PC-9 (cell line): ENCODE measurements around the gene SORBS2. TPM values are rescaled to one million over a fixed set of nuclear protein-coding genes. Genes with fewer than 3 reads are reported as not detected.

ENCODE experiments used
- BruUV-seq: library from RNA; stranded (reverse); fragments of 400-500 nt; replicated peaks from 2 replicates; lab custom pipeline; 2021; lab: Mats Ljungman, UMichigan
- CTCF ChIA-PET: fragments of 300-600 bp; sonication (Branson Sonifier 250); formaldehyde crosslinking; loops from one replicate; lab custom pipeline; 2022; ENCODE audit warnings: antibody characterized with exemption; lab: Charles Lee
- POLR2A ChIA-PET: fragments of 300-600 bp; sonication (Branson Sonifier 250); formaldehyde crosslinking; loops from one replicate; lab custom pipeline; 2022; ENCODE audit warnings: antibody characterized with exemption; ENCODE audit not compliant: unreplicated experiment; lab: Charles Lee
- DNase-seq, 2 experiments: peaks; one replicate each; pipeline versions ENCODE4 v3.0.0 to v3.0.0-alpha.2; 2015 to 2022; ENCODE audit warnings: mixed read lengths in 1 of 2
- H2AFZ ChIP-seq: fragments of 200-600 bp; sonication (generic); 2 replicates; pipeline ENCODE4 v1.8.1; 2017; ENCODE audit warnings: antibody characterized with exemption
- H3F3A ChIP-seq: fragments of 200-600 bp; sonication (generic); 2 replicates; pipeline ENCODE4 v1.8.1; 2017; ENCODE audit warnings: antibody characterized with exemption, mild to moderate bottlenecking, low read depth; ENCODE audit not compliant: insufficient read depth
- H3K27ac ChIP-seq: fragments of 200-600 bp; sonication (generic); 2 replicates; pipeline ENCODE4 v1.6.1; 2016; ENCODE audit warnings: mixed run types
- H3K27me3 ChIP-seq: fragments of 200-600 bp; sonication (generic); 2 replicates; pipeline ENCODE4 v1.6.1; 2016; ENCODE audit warnings: low read depth, mixed run types; ENCODE audit not compliant: insufficient read depth
- H3K36me3 ChIP-seq: fragments of 200-600 bp; sonication (generic); 2 replicates; pipeline ENCODE4 v1.6.1; 2016; ENCODE audit warnings: low read depth, mixed run types
- H3K4me1 ChIP-seq: fragments of 200-600 bp; sonication (generic); replicated peaks from 2 replicates; pipeline ENCODE4 v1.6.1; 2016; ENCODE audit warnings: mixed run types; ENCODE audit not compliant: insufficient read depth
- H3K4me2 ChIP-seq: fragments of 200-600 bp; sonication (generic); 2 replicates; pipeline ENCODE4 v1.6.1; 2017; ENCODE audit warnings: mixed run types
- H3K4me3 ChIP-seq: fragments of 200-600 bp; sonication (generic); 2 replicates; pipeline ENCODE4 v1.6.1; 2016; ENCODE audit warnings: mixed run types
- H3K79me2 ChIP-seq: fragments of 200-600 bp; sonication (generic); 2 replicates; pipeline ENCODE4 v1.6.1; 2017; ENCODE audit warnings: low read depth, mixed run types
- H3K9me2 ChIP-seq: fragments of 200-600 bp; sonication (generic); 2 replicates; pipeline ENCODE4 v1.8.1; 2017; ENCODE audit warnings: mild to moderate bottlenecking; ENCODE audit not compliant: insufficient read depth
- H3K9me3 ChIP-seq: fragments of 200-600 bp; sonication (generic); 2 replicates; pipeline ENCODE4 v1.8.1; 2016; ENCODE audit warnings: low read depth; ENCODE audit not compliant: insufficient read depth
- H4K20me1 ChIP-seq: fragments of 200-600 bp; sonication (generic); 2 replicates; pipeline ENCODE4 v1.8.1; 2017; ENCODE audit not compliant: insufficient read depth
- EZH2 ChIP-seq: fragments of 200-600 bp; sonication (generic); IDR thresholded peaks from 2 replicates; pipeline ENCODE4 v1.8.0; 2017; ENCODE audit warnings: antibody characterized with exemption, low read depth
- intact Hi-C: fragments of 100-400 bp; cut with micrococcal nuclease; formaldehyde crosslinking; loops from one replicate; pipeline ENCODE4 v1.10.0; 2022; ENCODE audit not compliant: unreplicated experiment
- total RNA-seq: library from RNA; stranded (reverse); gene quantifications from 2 replicates; pipeline ENCODE4 v1.2.3, GENCODE V29; 2021
- TF ChIP-seq, protein P1 (sequence below): fragments of 200-600 bp; sonication (generic); conservative IDR thresholded peaks from 2 replicates; pipeline ENCODE4 v1.6.1; 2017; ENCODE audit warnings: mixed run types, antibody characterized with exemption, mild to moderate bottlenecking, moderate library complexity

SORBS2 gene
- total RNA-seq, 1 experiment from 2014 or later = 16.4 TPM

DNA sequence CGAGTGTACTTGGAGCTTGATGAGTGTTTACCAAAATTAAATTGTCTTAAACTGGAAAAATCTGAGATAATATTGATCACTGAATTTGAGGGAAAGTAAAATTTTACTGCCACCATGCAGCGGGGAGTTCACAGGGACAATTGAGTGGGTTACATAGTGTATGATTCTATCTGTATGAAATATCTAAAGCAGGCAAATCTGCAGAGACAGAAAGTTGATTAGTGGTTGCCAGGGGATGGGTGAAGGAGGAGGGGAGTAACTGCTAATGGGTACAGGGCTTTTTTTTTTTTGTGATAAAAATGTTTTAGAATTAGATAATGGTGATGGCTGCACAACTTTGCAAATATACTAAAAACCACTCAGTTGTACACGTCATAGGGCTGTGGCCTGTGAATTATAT is 241.3 kb downstream of the SORBS2 start:
- no TSS peak for BruUV-seq
- peaks cover 19% of the 10 kb centered on the region for H3K4me1 ChIP-seq
- H3K27me3 ChIP-seq = no peaks in the 10 kb centered on the region
- no peaks in the 10 kb centered on the region for H3F3A ChIP-seq
- no peak overlapping the region for H2AFZ ChIP-seq
- no peaks in the 10 kb centered on the region for H3K9me2 ChIP-seq
- H3K9me3 ChIP-seq = no peaks in the 10 kb centered on the region
- intact Hi-C loops = no loop called here
- POLR2A ChIA-PET = interaction anchor here (0.6 kb wide), 1 partner anchor 13 kb away, joined by 3 read pairs; no protein-coding TSS in a partner anchor
- DNase-seq = no peak
- TF ChIP-seq, protein P1, sequence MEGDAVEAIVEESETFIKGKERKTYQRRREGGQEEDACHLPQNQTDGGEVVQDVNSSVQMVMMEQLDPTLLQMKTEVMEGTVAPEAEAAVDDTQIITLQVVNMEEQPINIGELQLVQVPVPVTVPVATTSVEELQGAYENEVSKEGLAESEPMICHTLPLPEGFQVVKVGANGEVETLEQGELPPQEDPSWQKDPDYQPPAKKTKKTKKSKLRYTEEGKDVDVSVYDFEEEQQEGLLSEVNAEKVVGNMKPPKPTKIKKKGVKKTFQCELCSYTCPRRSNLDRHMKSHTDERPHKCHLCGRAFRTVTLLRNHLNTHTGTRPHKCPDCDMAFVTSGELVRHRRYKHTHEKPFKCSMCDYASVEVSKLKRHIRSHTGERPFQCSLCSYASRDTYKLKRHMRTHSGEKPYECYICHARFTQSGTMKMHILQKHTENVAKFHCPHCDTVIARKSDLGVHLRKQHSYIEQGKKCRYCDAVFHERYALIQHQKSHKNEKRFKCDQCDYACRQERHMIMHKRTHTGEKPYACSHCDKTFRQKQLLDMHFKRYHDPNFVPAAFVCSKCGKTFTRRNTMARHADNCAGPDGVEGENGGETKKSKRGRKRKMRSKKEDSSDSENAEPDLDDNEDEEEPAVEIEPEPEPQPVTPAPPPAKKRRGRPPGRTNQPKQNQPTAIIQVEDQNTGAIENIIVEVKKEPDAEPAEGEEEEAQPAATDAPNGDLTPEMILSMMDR = no peak
- TF ChIP-seq EZH2 = no peak
- CTCF ChIA-PET = no interaction called here
- H3K4me3 ChIP-seq = no peak overlapping the region
- H3K79me2 ChIP-seq = no peaks in the 10 kb centered on the region
- H3K27ac ChIP-seq = no peak overlapping the region
- no peaks in the 10 kb centered on the region for H4K20me1 ChIP-seq
- H3K36me3 ChIP-seq = no peaks in the 10 kb centered on the region
- no peak overlapping the region for H3K4me2 ChIP-seq

DNA sequence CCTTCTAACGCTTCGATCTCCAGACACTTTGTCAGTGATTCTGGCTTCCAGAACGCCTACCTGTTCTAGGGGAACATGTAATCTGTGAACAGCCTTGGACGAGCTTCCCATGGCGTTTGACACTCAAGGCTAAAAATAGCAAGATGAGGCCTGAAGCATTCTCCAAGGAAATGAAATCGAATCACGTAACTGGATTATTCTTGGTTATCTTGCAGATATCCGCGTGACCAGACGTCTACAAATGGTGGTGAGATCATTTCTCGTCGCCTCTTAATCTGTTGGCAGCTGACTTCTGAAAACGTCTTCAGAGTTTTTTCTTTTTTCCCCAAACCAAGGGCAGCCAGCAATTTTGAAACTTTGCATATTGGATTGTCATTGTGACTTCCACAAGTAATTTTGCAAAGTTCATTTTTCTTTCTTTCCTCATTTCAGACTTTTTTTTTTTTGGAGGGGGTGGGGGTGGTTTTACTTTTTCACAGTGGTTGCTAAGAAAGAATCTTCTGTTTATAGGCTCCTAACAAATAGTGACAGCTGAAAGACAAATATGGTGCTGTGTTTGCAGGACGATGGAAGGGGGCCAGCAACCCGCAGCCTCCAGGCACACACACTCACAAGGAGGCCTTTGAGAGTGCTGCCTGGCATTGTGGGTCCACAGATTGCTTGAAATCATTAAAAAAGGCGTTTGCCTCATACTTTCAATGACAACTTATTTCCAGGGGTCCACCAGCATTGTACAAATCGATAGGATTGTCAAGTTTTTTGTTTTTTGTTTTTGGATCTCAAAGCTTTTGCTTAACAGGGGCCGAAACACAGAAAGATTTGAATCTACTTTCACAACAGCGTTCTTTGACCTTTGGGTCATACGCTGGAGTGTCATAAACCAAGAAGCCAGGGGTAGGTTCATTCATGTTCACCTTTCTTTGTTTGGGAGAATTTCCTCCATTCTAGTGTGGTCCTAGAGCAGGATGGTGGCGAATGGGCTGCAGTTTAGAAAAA is 244.3 kb downstream of the SORBS2 start:
- no peaks in the 10 kb centered on the region for H3F3A ChIP-seq
- CTCF ChIA-PET = no interaction called here
- no peaks in the 10 kb centered on the region for H3K27me3 ChIP-seq
- no TSS peak for BruUV-seq
- H3K27ac ChIP-seq = no peak overlapping the region
- no peaks in the 10 kb centered on the region for H3K36me3 ChIP-seq
- no peaks in the 10 kb centered on the region for H4K20me1 ChIP-seq
- TF ChIP-seq EZH2 = no peak
- TF ChIP-seq, protein P1 = no peak
- no peak overlapping the region for H3K4me2 ChIP-seq
- H3K4me1 ChIP-seq = no peaks in the 10 kb centered on the region
- H3K79me2 ChIP-seq = no peaks in the 10 kb centered on the region
- intact Hi-C loops = no loop called here
- POLR2A ChIA-PET = no interaction called here
- no peak overlapping the region for H3K4me3 ChIP-seq
- DNase-seq = no peak
- H3K9me2 ChIP-seq = no peaks in the 10 kb centered on the region
- H3K9me3 ChIP-seq = no peaks in the 10 kb centered on the region
- no peak overlapping the region for H2AFZ ChIP-seq

DNA sequence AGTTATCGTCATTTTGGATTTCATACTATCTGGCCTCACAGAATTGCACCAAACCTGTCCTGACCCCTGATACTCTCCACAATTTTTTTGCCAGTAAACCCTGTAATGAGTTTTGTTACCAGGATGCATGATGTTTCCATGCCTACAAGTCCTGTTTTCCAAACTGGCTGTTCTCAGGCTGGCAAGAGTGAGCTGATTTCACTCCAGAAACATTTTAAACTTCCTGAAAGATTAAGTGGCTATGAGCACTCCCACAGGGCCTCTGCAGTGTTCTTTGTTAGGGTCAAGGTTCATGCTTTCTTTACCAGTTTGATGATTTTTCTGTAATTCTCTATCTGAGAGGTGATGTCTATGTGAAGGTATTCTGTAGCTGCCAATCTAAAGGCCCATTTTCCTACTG is 245.0 kb downstream of the SORBS2 start:
- no peaks in the 10 kb centered on the region for H3F3A ChIP-seq
- no peaks in the 10 kb centered on the region for H3K4me1 ChIP-seq
- H2AFZ ChIP-seq = 0 out of 2 replicates have a peak overlapping the region, but pooled peaks have one; percentile 11
- no peak overlapping the region for H3K27ac ChIP-seq
- CTCF ChIA-PET = no interaction called here
- TF ChIP-seq EZH2 = no peak
- TF ChIP-seq, protein P1 = no peak
- H3K4me2 ChIP-seq = no peak overlapping the region
- H3K79me2 ChIP-seq = no peaks in the 10 kb centered on the region
- peak in 1 of 2 experiments; percentile 62 for DNase-seq
- no peaks in the 10 kb centered on the region for H3K9me2 ChIP-seq
- POLR2A ChIA-PET = no interaction called here
- no peak overlapping the region for H3K4me3 ChIP-seq
- H3K9me3 ChIP-seq = no peaks in the 10 kb centered on the region
- H3K27me3 ChIP-seq = no peaks in the 10 kb centered on the region
- no TSS peak for BruUV-seq
- intact Hi-C loops = no loop called here
- H3K36me3 ChIP-seq = no peaks in the 10 kb centered on the region
- no peaks in the 10 kb centered on the region for H4K20me1 ChIP-seq
